MM.1S (cell line): ENCODE measurements around the gene ZBTB24.

ENCODE experiments used
- DNase-seq: peaks from one replicate; pipeline ENCODE4 v3.0.0-alpha.2; 2015
- H2AFZ ChIP-seq: fragments of 300-600 bp; sonication (generic); 2 replicates; pipeline ENCODE4 v1.6.0; 2016; ENCODE audit warnings: antibody characterized with exemption, low read length
- H3F3A ChIP-seq: fragments of 300-600 bp; sonication (generic); 2 replicates; pipeline ENCODE4 v1.6.1; 2016; ENCODE audit warnings: mild to moderate bottlenecking, antibody characterized with exemption, low read length, moderate library complexity, mixed read lengths; ENCODE audit not compliant: insufficient read depth
- H3K27ac ChIP-seq: fragments of 300-600 bp; sonication (generic); 2 replicates; pipeline ENCODE4 v1.5.1; 2016; ENCODE audit warnings: mild to moderate bottlenecking, low read length
- H3K27me3 ChIP-seq: fragments of 300-600 bp; sonication (generic); replicated peaks from 2 replicates; pipeline ENCODE4 v1.6.0; 2016; ENCODE audit warnings: low read length; ENCODE audit not compliant: insufficient read depth
- H3K36me3 ChIP-seq: fragments of 300-600 bp; sonication (generic); replicated peaks from 2 replicates; pipeline ENCODE4 v1.6.1; 2016; ENCODE audit warnings: mild to moderate bottlenecking, low read length, mixed read lengths; ENCODE audit not compliant: insufficient read depth
- H3K4me1 ChIP-seq: fragments of 300-600 bp; sonication (generic); 2 replicates; pipeline ENCODE4 v1.6.1; 2016; ENCODE audit warnings: low read length, mixed read lengths
- H3K4me2 ChIP-seq: fragments of 300-600 bp; sonication (generic); 2 replicates; pipeline ENCODE4 v1.6.0; 2016; ENCODE audit warnings: low read depth, low read length
- H3K4me3 ChIP-seq: fragments of 300-600 bp; sonication (generic); 2 replicates; pipeline ENCODE4 v1.5.1; 2016; ENCODE audit warnings: low read length, mixed read lengths
- H3K79me2 ChIP-seq: fragments of 300-600 bp; sonication (generic); 2 replicates; pipeline ENCODE4 v1.6.1; 2016; ENCODE audit warnings: mixed run types, low read length, mixed read lengths
- H3K9ac ChIP-seq: fragments of 300-600 bp; sonication (generic); 2 replicates; pipeline ENCODE4 v1.6.1; 2016; ENCODE audit warnings: low read length, mixed read lengths
- H3K9me2 ChIP-seq: fragments of 300-600 bp; sonication (generic); replicated peaks from 2 replicates; pipeline ENCODE4 v1.6.1; 2016; ENCODE audit warnings: mild to moderate bottlenecking, low read length, mixed read lengths; ENCODE audit not compliant: insufficient read depth
- H3K9me3 ChIP-seq: fragments of 300-600 bp; sonication (generic); replicated peaks from 2 replicates; pipeline ENCODE4 v1.6.1; 2016; ENCODE audit warnings: mild to moderate bottlenecking, low read length, mixed read lengths; ENCODE audit not compliant: insufficient read depth
- H4K20me1 ChIP-seq: fragments of 300-600 bp; sonication (generic); 2 replicates; pipeline ENCODE4 v1.6.1; 2016; ENCODE audit warnings: mild to moderate bottlenecking, low read length, moderate library complexity, mixed read lengths; ENCODE audit not compliant: insufficient read depth
- CTCF ChIP-seq: fragments of 300-600 bp; sonication (generic); IDR thresholded peaks from 2 replicates; pipeline ENCODE4 v1.5.1; 2016; ENCODE audit warnings: antibody characterized with exemption, low read length, mixed read lengths
- EZH2 ChIP-seq: fragments of 300-600 bp; sonication (generic); optimal IDR thresholded peaks from 2 replicates; pipeline ENCODE3; 2017; ENCODE audit warnings: low read depth, mild to moderate bottlenecking, antibody characterized with exemption, low read length, mixed read lengths
- EZH2phosphoT487 ChIP-seq: fragments of 300-600 bp; sonication (generic); IDR thresholded peaks from 2 replicates; pipeline ENCODE4 v1.6.1; 2018; ENCODE audit warnings: antibody characterized with exemption, low read length

Gene ZBTB24

GRCh38 chr6:109471105-109471810, 11.8 kb downstream of the ZBTB24 start:
- Histone ChIP-seq H3K9ac (no peak overlapping the region), H3K9me2 (no peaks in the 10 kb centered on the region), H3K4me2 (no peak overlapping the region), H3K27me3 (no peaks in the 10 kb centered on the region), H3K4me1 (0 out of 2 replicates have a peak, but pooled peaks cover 6% of the 10 kb centered on the region), H3K4me3 (no peak overlapping the region), H4K20me1 (no peaks in the 10 kb centered on the region), H3K36me3 (peaks cover 5% of the 10 kb centered on the region), H3F3A (no peaks in the 10 kb centered on the region), H3K27ac (no peak overlapping the region), H2AFZ (no peak overlapping the region), H3K9me3 (no peaks in the 10 kb centered on the region), H3K79me2 (peaks cover 53% of the 10 kb centered on the region)
- TF ChIP-seq EZH2phosphoT487: no peak
- no peak for TF ChIP-seq EZH2
- no peak for TF ChIP-seq CTCF
- no peak for DNase-seq

- Histone ChIP-seq H3K27ac (no peak overlapping the region), H3K36me3 (peaks cover 10% of the 10 kb centered on the region), H3K27me3 (no peaks in the 10 kb centered on the region), H3K79me2 (peaks cover 57% of the 10 kb centered on the region), H3K9me3 (no peaks in the 10 kb centered on the region), H3F3A (no peaks in the 10 kb centered on the region), H3K4me1 (0 out of 2 replicates have a peak, but pooled peaks cover 6% of the 10 kb centered on the region), H2AFZ (no peak overlapping the region), H3K9me2 (no peaks in the 10 kb centered on the region), H3K9ac (no peak overlapping the region), H3K4me3 (no peak overlapping the region), H3K4me2 (no peak overlapping the region), H4K20me1 (no peaks in the 10 kb centered on the region)
- DNase-seq: no peak
- no peak for TF ChIP-seq EZH2
- TF ChIP-seq EZH2phosphoT487: no peak
- no peak for TF ChIP-seq CTCF
Measured at GRCh38 chr6:109469591-109470189, 13.3 kb downstream of the ZBTB24 start.

- TF ChIP-seq CTCF (no peak), EZH2 (no peak), EZH2phosphoT487 (no peak)
- no peaks in the 10 kb centered on the region for H3K9me2 ChIP-seq
- H3K4me3 ChIP-seq: no peak overlapping the region
- no peak overlapping the region for H2AFZ ChIP-seq
- peaks cover 59% of the 10 kb centered on the region for H3K79me2 ChIP-seq
- no peak overlapping the region for H3K27ac ChIP-seq
- H3K4me2 ChIP-seq: no peak overlapping the region
- H3K9ac ChIP-seq: no peak overlapping the region
- H3K36me3 ChIP-seq: peaks cover 12% of the 10 kb centered on the region
- no peaks in the 10 kb centered on the region for H3F3A ChIP-seq
- 0 out of 2 replicates have a peak, but pooled peaks cover 6% of the 10 kb centered on the region for H3K4me1 ChIP-seq
- no peaks in the 10 kb centered on the region for H3K9me3 ChIP-seq
- H4K20me1 ChIP-seq: no peaks in the 10 kb centered on the region
- no peak for DNase-seq
- no peaks in the 10 kb centered on the region for H3K27me3 ChIP-seq
Measured at GRCh38 chr6:109467696-109468095, 15.3 kb downstream of the ZBTB24 start.
